ENCODE results near the gene NKX1-1.

DNA sequence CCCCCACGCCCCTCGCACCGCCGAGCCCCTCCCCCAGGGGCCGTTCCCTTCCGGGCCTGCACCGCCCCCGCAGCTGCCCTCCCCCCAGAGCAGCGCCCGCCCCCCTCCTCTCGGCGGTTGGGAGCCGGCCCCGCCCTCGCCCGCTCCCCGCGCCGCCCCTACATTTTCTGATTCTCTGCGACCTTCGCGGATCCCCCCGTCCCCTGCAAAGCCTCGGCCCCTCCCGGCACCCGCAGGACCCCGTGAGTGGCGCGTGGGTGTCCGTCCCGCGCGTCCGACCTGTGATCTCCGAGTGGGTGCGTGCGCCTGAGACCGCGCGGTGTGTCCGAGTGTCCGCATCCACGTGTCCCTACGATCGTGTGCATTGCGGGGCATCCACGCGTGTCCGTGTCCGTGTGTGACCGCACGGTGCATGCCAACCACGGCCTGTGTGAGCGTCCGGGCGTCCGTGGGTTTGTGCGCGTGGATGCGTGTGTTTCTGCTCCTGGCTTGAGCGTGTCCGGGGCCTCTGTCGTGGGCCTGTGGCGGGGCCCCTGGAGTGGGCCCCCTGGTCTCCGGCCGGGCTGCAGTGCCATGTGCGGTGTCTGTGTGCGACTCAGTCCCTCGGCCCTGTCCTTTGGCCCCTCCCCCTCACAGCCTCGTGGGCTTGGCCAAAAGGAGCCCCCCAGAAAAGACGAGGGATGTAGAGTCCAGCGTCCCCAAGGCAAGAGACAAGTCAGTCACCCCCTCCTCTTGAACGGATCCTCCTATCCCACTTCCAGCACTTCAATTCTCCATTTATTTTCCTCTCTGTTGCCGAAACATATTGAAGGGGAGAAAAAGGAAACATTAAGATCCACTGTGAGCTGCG, 8.8 kb upstream of the NKX1-1 start:
- TF ChIP-seq, protein P1, sequence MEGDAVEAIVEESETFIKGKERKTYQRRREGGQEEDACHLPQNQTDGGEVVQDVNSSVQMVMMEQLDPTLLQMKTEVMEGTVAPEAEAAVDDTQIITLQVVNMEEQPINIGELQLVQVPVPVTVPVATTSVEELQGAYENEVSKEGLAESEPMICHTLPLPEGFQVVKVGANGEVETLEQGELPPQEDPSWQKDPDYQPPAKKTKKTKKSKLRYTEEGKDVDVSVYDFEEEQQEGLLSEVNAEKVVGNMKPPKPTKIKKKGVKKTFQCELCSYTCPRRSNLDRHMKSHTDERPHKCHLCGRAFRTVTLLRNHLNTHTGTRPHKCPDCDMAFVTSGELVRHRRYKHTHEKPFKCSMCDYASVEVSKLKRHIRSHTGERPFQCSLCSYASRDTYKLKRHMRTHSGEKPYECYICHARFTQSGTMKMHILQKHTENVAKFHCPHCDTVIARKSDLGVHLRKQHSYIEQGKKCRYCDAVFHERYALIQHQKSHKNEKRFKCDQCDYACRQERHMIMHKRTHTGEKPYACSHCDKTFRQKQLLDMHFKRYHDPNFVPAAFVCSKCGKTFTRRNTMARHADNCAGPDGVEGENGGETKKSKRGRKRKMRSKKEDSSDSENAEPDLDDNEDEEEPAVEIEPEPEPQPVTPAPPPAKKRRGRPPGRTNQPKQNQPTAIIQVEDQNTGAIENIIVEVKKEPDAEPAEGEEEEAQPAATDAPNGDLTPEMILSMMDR (conservative IDR thresholded peaks at IDR 0.05; ENCODE audit: low read depth in 2 of 2), result no peak
- TF ChIP-seq, protein P2, sequence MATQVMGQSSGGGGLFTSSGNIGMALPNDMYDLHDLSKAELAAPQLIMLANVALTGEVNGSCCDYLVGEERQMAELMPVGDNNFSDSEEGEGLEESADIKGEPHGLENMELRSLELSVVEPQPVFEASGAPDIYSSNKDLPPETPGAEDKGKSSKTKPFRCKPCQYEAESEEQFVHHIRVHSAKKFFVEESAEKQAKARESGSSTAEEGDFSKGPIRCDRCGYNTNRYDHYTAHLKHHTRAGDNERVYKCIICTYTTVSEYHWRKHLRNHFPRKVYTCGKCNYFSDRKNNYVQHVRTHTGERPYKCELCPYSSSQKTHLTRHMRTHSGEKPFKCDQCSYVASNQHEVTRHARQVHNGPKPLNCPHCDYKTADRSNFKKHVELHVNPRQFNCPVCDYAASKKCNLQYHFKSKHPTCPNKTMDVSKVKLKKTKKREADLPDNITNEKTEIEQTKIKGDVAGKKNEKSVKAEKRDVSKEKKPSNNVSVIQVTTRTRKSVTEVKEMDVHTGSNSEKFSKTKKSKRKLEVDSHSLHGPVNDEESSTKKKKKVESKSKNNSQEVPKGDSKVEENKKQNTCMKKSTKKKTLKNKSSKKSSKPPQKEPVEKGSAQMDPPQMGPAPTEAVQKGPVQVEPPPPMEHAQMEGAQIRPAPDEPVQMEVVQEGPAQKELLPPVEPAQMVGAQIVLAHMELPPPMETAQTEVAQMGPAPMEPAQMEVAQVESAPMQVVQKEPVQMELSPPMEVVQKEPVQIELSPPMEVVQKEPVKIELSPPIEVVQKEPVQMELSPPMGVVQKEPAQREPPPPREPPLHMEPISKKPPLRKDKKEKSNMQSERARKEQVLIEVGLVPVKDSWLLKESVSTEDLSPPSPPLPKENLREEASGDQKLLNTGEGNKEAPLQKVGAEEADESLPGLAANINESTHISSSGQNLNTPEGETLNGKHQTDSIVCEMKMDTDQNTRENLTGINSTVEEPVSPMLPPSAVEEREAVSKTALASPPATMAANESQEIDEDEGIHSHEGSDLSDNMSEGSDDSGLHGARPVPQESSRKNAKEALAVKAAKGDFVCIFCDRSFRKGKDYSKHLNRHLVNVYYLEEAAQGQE (IDR thresholded peaks at IDR 0.05; ENCODE audit: unreplicated experiment), result no peak
- TF ChIP-seq POLR2AphosphoS5 (IDR thresholded peaks at IDR 0.05; ENCODE audit: low read depth) (no peak), CREB1 (CRISPR knock-in tag; IDR thresholded peaks at IDR 0.05; ENCODE audit: low read depth) (no peak), EZH2phosphoT487 (IDR thresholded peaks at IDR 0.05; ENCODE audit: unreplicated experiment) (no peak), EZH2 (IDR thresholded peaks at IDR 0.05; ENCODE audit: low read depth, unreplicated experiment) (no peak), NANOG (IDR thresholded peaks at IDR 0.05; ENCODE audit: borderline replicate concordance) (no peak), ZNF331 (CRISPR knock-in tag; IDR thresholded peaks at IDR 0.05; ENCODE audit: low read depth) (no peak), JUNB (IDR thresholded peaks at IDR 0.05; ENCODE audit: unreplicated experiment) (no peak), ZNF114 (CRISPR knock-in tag; IDR thresholded peaks at IDR 0.05) (no peak)
- TF ChIP-seq, protein P3, sequence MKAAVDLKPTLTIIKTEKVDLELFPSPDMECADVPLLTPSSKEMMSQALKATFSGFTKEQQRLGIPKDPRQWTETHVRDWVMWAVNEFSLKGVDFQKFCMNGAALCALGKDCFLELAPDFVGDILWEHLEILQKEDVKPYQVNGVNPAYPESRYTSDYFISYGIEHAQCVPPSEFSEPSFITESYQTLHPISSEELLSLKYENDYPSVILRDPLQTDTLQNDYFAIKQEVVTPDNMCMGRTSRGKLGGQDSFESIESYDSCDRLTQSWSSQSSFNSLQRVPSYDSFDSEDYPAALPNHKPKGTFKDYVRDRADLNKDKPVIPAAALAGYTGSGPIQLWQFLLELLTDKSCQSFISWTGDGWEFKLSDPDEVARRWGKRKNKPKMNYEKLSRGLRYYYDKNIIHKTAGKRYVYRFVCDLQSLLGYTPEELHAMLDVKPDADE (IDR thresholded peaks at IDR 0.05), result no peak
- TF ChIP-seq, protein P4, sequence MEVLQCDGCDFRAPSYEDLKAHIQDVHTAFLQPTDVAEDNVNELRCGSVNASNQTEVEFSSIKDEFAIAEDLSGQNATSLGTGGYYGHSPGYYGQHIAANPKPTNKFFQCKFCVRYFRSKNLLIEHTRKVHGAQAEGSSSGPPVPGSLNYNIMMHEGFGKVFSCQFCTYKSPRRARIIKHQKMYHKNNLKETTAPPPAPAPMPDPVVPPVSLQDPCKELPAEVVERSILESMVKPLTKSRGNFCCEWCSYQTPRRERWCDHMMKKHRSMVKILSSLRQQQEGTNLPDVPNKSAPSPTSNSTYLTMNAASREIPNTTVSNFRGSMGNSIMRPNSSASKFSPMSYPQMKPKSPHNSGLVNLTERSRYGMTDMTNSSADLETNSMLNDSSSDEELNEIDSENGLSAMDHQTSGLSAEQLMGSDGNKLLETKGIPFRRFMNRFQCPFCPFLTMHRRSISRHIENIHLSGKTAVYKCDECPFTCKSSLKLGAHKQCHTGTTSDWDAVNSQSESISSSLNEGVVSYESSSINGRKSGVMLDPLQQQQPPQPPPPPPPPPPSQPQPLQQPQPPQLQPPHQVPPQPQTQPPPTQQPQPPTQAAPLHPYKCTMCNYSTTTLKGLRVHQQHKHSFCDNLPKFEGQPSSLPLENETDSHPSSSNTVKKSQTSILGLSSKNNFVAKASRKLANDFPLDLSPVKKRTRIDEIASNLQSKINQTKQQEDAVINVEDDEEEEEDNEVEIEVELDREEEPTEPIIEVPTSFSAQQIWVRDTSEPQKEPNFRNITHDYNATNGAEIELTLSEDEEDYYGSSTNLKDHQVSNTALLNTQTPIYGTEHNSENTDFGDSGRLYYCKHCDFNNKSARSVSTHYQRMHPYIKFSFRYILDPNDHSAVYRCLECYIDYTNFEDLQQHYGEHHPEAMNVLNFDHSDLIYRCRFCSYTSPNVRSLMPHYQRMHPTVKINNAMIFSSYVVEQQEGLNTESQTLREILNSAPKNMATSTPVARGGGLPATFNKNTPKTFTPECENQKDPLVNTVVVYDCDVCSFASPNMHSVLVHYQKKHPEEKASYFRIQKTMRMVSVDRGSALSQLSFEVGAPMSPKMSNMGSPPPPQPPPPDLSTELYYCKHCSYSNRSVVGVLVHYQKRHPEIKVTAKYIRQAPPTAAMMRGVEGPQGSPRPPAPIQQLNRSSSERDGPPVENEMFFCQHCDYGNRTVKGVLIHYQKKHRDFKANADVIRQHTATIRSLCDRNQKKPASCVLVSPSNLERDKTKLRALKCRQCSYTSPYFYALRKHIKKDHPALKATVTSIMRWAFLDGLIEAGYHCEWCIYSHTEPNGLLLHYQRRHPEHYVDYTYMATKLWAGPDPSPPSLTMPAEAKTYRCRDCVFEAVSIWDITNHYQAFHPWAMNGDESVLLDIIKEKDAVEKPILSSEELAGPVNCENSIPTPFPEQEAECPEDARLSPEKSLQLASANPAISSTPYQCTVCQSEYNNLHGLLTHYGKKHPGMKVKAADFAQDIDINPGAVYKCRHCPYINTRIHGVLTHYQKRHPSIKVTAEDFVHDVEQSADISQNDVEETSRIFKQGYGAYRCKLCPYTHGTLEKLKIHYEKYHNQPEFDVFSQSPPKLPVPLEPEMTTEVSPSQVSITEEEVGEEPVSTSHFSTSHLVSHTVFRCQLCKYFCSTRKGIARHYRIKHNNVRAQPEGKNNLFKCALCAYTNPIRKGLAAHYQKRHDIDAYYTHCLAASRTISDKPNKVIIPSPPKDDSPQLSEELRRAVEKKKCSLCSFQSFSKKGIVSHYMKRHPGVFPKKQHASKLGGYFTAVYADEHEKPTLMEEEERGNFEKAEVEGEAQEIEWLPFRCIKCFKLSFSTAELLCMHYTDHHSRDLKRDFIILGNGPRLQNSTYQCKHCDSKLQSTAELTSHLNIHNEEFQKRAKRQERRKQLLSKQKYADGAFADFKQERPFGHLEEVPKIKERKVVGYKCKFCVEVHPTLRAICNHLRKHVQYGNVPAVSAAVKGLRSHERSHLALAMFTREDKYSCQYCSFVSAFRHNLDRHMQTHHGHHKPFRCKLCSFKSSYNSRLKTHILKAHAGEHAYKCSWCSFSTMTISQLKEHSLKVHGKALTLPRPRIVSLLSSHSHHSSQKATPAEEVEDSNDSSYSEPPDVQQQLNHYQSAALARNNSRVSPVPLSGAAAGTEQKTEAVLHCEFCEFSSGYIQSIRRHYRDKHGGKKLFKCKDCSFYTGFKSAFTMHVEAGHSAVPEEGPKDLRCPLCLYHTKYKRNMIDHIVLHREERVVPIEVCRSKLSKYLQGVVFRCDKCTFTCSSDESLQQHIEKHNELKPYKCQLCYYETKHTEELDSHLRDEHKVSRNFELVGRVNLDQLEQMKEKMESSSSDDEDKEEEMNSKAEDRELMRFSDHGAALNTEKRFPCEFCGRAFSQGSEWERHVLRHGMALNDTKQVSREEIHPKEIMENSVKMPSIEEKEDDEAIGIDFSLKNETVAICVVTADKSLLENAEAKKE (CRISPR knock-in tag; IDR thresholded peaks at IDR 0.05), result no peak
